ENCODE measurements around the gene GIGYF2.

GRCh38 chr2:232900811-232901735 is 203.9 kb downstream of the GIGYF2 start:
- TF ChIP-seq POLR2A (IDR thresholded peaks at IDR 0.05) = no peak
- TF ChIP-seq EP300 (IDR thresholded peaks at IDR 0.05) = no peak
